EH (cell line): ENCODE results near the gene ACOXL.

ENCODE experiments used
- DNase-seq: peaks from one replicate; pipeline ENCODE4 v3.0.0-alpha.2; 2015; ENCODE audit warnings: low read depth

ACOXL gene

GRCh38 chr2:110828330-110828729 is 96.0 kb downstream of the ACOXL start:
- no peak for DNase-seq

- no peak for DNase-seq
Measured at GRCh38 chr2:110829413-110830146, 97.2 kb downstream of the ACOXL start.

GRCh38 chr2:110832740-110833139 is 100.4 kb downstream of the ACOXL start:
- DNase-seq, result no peak

DNA sequence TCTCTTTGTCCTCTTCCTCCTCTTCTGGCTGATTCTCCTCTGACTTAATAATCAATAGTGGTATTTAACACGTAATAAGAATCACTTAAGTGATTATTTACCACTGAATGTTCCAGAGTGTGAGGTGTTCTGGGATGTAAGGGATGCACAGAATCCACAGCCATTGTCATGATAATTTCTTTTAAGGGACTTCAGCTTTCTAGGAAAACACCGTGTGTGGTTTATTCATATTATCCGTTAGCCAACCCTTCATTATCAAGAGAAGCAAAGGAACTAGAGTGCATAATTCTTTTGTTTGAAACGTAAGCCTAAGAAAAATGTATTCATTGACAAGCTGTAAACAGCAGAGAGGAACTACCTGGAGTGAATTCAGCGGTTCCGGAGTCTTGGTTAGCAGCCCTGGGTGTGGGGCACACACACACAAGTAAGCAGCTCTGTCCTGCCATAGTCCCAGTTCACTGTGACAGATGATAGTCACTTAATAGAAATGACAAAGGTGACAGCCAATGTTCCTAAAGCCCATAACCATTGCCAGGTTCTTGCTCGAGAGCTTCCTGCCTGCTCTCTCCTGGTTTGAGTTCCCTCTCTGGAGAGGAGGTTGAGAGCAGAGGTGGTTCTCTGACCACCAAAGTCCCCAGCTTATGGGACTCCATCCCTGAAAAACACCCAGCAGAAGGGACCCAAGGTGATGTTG is 101.9 kb downstream of the ACOXL start:
- DNase-seq, result no peak

- no peak for DNase-seq
Measured at GRCh38 chr2:110836671-110837070, 104.3 kb downstream of the ACOXL start.

DNA sequence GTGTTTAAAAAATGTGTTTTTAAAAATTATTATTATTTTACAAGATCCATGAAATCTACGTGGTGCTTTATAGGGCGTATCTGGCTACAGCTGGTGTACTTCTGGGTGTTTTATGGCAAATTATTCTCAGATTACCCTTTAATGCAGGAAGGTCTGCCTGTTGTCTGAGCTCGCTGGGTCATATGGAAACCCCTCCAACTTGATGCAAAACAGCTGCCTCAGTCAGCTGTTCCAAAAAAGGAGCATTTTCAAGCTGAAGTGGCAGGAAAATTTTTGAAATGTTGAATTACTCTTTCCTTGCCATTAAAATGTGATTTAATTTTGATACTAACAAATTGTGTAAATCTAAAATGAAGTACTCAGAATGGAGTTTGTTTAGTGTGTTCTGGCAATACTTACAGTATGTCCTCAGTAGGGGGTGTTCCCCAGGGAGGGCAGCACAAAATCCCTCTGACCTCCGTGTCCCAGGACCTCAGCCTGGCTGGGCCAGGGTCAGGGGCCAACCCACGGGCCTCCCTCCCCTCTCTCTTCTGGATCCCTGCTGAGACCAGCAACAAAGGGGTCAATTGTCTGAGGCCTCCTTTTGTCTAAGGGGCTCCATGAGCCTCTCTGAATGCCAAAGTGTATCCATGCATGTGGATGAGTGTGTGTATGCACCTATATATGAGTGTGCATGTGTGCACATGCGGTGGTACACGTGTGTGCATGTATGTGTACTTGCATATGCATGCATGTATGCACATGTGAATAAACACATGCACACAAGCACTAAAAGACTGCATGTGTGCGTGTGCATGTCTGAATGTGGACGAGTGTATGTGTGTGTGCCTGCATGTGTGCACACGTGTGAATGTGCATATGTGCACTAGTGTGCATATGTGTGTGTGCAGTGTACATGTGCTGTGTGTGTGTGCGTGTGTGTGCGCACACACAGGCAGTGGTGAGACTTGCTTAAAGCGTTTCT is 105.4 kb downstream of the ACOXL start:
- DNase-seq, result no peak

GRCh38 chr2:110838657-110839384 is 106.4 kb downstream of the ACOXL start:
- no peak for DNase-seq

DNA sequence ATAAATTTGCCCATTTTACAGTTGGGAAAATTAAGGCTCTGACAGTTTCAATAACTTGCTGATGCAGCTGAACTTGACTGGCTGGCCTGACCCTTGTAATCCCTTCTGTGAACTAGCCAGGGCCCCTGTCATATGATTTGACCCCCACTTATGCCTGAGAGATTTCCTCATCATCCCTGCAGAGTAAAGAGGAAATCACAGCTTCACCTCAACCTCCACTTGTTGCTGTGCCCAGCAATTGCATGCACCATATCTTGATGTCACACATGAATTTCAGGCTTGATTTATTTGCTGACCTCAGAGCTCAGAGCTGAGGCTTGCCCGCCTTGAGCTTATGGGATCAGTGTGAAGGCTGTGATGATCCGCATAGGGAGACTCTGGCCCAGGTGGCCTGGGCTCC is 108.1 kb downstream of the ACOXL start:
- no peak for DNase-seq

DNA sequence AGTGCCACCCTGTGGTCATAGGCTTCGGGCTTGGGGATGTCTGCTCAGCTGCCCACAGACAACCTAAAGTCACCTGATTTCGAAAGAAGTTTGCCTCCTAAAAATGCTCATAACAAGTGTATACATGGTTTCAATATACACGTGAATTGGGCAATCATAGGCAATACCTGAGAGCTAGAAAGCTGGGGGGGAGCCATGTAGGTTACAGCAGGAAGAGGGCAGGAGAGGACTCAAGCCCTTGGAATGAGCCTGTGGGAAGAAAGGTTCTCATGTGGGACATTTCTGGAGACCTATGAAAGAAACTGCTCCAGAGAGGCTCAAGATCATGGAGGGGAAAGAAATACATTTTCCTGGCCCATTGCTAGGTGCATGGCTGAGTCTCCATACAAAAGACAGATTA is 109.7 kb downstream of the ACOXL start:
- no peak for DNase-seq

- DNase-seq, result no peak
Measured at GRCh38 chr2:110843496-110843895, 111.1 kb downstream of the ACOXL start.

GRCh38 chr2:110843959-110844510 is 111.7 kb downstream of the ACOXL start:
- DNase-seq, result no peak

- no peak for DNase-seq
Measured at GRCh38 chr2:110847651-110848050, 115.3 kb downstream of the ACOXL start.

DNA sequence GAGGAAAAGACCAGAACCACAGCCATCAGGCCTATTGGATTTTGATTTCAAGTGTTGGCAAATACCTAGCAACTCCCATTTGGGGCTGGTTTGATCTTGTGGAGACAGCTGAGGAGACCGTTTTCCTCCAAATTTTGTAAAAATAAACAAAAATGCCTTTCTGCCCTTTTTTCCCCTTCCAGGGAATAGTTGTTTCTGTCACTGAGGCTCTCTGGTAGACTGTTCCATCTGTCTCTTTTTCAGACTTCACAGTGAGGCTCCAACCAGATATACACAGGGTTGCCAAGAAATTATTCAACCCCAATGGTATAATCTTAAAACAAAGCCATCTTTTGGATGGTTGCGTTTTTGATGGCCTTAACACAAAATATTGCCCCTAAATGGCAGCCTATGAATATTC is 115.7 kb downstream of the ACOXL start:
- no peak for DNase-seq

DNA sequence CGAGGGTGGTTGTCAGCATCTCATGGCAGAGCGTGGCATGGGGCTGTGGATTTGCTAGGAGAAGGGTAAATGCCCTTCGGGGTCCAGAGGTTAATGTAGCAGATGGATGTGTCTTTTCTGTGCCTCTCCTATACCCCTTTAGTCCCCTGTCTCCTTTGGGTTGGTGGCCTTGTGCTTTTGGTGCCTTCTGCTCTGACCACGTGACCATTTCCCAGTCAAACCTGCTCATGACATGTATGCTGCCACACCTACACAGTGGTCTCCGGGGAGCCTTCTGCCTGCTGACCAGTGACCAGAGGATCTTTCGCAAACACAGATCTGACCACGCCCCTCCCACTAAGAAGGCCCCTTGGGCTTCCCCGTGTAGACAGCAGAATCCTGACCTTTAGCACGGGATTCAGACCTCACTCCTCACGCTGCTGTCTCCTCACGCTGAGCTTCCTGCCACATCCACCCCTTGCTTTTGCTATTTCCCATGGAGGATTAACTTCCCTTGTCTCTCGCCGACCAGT is 116.2 kb downstream of the ACOXL start:
- no peak for DNase-seq

- DNase-seq, result no peak
Measured at GRCh38 chr2:110851531-110851930, 119.2 kb downstream of the ACOXL start.

GRCh38 chr2:110852051-110852450 is 119.7 kb downstream of the ACOXL start:
- no peak for DNase-seq

DNA sequence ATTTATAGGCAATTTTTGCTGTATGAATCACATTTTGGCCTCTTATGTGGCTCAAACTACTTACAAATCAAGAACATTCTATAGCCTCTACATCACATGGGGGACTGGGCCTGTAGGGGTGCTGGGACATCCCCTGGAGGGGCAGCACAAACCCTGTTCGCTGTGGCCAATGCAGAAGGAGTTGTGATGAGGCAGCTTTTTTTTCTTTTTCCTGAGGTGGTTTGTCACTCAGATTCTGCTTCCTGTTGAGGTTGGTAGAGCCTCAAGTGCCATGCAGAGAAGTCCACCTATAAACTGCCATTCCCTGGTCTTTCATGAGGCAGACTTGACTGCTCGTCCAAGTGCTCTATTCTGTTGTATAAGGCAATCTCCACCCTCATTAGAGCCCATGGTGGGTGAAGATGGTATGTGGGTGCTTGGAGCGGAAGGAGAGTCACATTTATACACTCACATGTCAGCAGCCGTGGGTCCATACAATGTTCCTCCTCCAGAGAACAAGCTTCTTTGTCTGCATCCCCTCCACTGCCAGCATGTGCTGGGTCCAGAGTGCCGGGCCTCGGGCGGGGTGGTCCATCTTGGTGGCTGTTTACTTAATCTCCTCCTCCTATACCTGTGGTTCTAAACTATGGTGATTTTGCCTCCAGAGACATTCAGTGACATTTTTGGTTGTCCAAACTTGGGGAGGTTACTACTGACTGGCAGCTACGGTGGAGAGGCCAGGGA is 120.3 kb downstream of the ACOXL start:
- peak; percentile 6 for DNase-seq

DNA sequence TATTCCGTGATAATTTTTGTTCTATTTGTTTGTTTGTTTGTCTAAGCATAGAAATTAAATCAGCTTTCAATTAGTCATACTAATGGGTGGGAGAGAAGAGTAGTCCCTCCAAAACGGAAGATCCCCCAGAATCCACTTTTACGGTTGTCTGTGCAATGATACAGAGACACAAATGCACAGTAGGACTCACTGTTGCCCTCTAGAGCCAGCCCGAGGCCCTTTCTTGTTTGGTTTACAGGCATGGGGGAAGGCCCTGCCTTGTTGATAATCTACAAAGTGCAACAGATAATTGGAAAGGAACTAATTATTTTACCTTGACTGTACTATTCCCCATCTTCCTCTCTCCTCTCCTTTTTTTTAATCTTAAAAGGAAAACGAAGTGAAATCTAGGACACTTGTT is 121.1 kb downstream of the ACOXL start:
- peak; percentile 15 for DNase-seq

GRCh38 chr2:110853948-110854347 is 121.6 kb downstream of the ACOXL start:
- DNase-seq, result no peak

DNA sequence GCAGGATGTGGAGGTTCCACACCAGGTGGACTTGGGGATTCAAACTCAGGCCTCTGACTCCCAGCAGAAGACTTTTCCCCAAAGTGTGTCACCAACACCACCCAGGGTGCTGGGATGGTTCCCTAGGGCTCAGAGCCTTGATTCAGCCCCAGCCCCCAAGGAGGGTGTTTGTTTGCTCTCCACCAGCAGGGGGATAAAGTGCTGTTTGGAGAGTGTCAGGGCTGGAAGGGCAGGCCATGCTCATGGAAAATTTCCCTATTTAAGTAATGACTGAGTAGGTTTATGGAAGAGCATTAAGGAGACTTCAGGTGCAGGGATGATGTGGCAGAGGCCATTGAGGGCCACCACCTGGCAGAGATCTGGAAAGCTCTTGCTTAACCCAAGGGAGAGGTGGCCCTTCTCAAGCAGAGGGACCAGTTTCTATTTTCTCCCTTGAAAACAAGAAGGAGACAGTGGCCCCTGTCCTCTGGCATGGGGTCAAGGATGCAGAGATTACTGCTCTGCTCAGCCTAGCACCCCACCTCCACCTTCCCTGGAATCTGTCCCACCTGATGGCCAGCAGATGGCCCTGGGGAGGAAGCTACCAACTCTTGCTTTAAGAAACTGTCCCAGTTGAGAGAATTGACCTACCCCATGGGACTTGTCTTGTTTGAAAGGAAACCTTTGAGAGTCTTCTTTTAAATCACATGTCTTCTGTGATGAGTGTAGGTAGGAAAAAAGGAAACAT is 122.1 kb downstream of the ACOXL start:
- no peak for DNase-seq
